GM10248 (cell line): ENCODE results near the gene OR5B21.

Experiments used
- CTCF ChIA-PET: fragments of 300-600 bp; sonication (Branson Sonifier 250); formaldehyde crosslinking; extraction: SDS; loops from one replicate; lab custom pipeline; 2021; ENCODE audit warnings: antibody characterized with exemption; lab: Yijun Ruan, JAX
- POLR2A ChIA-PET: fragments of 350-650 bp; sonication (Branson Sonifier 250); formaldehyde crosslinking; extraction: SDS; loops from one replicate; lab custom pipeline; 2020; ENCODE audit warnings: antibody characterized with exemption; lab: Yijun Ruan, JAX
- DNase-seq: peaks from one replicate; pipeline ENCODE4 v3.0.0; 2012; ENCODE audit errors: extremely low spot score
- TF ChIP-seq, protein P1 (sequence below): IDR thresholded peaks from 2 replicates; pipeline ENCODE4 v1.5.1; 2012; ENCODE audit warnings: mild to moderate bottlenecking, low read depth; ENCODE audit errors: extremely low read depth, missing control alignments, control extremely low read depth

OR5B21 gene

DNA sequence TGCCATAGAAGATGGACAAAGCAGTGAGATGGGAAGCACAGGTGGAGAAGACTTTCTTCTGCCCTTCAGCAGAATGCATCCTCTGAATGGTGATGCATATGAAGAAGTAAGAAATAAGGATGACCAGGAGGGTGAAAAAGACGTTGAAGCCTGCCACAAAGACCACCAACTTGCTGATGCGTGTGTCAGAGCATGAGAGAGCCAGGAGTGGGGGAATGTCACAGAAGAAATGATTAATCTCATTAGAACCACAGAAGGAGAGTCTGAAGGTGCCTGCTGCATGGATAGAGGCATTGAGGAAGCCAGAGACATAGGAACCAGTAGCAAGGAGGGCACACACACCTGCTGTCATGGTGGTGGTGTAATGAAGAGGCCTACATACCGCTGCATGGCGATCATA is 550 bp downstream of the OR5B21 start:
- ChIA-PET POLR2A (no interaction called here), CTCF (interaction anchor here (0.8 to 1.5 kb wide), 3 partner anchors 16 to 863 kb away, joined by 3 read pairs; no protein-coding TSS in a partner anchor)
- no peak for DNase-seq
- TF ChIP-seq, protein P1, sequence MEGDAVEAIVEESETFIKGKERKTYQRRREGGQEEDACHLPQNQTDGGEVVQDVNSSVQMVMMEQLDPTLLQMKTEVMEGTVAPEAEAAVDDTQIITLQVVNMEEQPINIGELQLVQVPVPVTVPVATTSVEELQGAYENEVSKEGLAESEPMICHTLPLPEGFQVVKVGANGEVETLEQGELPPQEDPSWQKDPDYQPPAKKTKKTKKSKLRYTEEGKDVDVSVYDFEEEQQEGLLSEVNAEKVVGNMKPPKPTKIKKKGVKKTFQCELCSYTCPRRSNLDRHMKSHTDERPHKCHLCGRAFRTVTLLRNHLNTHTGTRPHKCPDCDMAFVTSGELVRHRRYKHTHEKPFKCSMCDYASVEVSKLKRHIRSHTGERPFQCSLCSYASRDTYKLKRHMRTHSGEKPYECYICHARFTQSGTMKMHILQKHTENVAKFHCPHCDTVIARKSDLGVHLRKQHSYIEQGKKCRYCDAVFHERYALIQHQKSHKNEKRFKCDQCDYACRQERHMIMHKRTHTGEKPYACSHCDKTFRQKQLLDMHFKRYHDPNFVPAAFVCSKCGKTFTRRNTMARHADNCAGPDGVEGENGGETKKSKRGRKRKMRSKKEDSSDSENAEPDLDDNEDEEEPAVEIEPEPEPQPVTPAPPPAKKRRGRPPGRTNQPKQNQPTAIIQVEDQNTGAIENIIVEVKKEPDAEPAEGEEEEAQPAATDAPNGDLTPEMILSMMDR, result no peak

- no peak for DNase-seq
Observed at GRCh38 chr11:58506935-58507334, 970 bp downstream of the OR5B21 start.

DNA sequence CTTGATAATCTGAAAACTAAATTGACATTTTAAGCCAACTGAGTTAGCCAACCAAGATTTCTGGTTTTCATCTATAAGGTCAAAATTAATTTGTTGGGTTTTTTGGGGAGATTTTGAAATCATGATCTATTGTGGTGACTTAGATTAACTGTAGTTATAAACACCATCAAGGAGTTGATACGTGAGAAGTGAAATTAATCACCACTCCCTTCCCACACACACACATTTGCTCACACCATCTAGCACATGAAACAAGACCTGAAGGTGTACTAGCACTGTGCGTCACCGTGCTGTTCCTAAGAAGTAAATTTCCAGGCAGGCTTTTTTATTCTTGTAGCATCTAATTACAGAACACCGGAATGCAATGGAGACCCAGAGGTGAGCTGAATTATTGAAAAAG is 2.1 kb downstream of the OR5B21 start:
- POLR2A ChIA-PET, result no interaction called here

More at GRCh38 chr11:58506935-58507334, 970 bp downstream of the OR5B21 start:
- ChIA-PET POLR2A (no interaction called here), CTCF (interaction anchor here (1.0 to 1.5 kb wide), 2 partner anchors 17 to 862 kb away, joined by 3 read pairs; no protein-coding TSS in a partner anchor)
- TF ChIP-seq, protein P1, result no peak

DNA sequence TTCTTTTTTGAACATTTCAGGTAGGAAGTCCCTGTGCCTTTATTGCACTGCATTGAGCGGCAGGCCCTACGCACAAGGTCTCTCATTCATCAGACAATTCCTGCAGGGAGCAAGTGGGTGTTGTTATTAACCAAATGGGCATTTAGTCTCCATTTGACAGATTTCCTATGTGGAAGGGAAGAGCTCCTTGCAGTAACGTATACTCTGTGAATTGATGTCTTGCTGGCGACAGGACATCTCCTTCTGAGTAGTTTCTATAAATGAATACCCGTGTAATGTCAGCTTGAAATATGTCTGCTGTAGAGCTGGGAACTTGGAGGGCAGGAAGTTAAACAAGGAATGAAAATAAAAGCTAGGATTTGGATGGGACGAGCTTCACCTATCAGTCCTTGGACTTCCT is 3.7 kb downstream of the OR5B21 start:
- DNase-seq, result no peak
- ChIA-PET POLR2A (no interaction called here), CTCF (interaction anchor here (0.8 to 1.4 kb wide), 5 partner anchors 8 to 1013 kb away, joined by 3 to 5 read pairs (median 4); no protein-coding TSS in a partner anchor)
- TF ChIP-seq, protein P1, result no peak

More for the DNA sequence above, 2.1 kb downstream of the OR5B21 start:
- no peak for DNase-seq
- CTCF ChIA-PET, result interaction anchor here (1.1 to 1.6 kb wide), 4 partner anchors 9 to 19 kb away, joined by 3 to 5 read pairs (median 3); no protein-coding TSS in a partner anchor
- TF ChIP-seq, protein P1, result no peak

DNA sequence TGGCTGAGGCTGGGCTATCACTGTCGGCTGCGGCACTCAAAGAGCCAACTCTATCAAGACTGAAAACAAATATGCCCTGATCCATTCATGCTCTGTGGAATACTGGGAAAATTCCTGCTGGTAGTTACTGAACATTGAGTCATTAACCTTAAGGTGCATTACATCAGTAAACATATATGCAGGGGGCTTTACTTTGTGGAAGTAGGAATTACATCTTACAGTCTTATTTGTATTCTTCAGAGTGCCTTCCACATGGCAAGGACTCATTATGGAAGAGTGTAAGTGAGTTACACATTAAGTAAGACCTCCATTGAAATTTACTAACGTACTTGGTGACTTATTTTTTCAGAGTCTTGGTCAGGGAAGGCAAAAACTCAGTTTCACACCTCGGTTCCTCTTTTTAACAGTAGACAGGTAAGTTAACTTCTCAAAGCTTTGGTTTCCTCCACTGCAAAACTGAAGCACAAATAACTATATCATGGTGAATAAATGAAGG is 4.5 kb downstream of the OR5B21 start:
- ChIA-PET POLR2A (no interaction called here), CTCF (interaction anchor here (1.0 to 1.5 kb wide), 3 partner anchors 9 to 21 kb away, joined by 4 to 6 read pairs (median 5); no protein-coding TSS in a partner anchor)
- TF ChIP-seq, protein P1, result no peak
- peak; percentile 41 for DNase-seq

- ChIA-PET POLR2A (no interaction called here), CTCF (interaction anchor here (1.3 to 1.5 kb wide), 2 partner anchors 10 to 12 kb away, joined by 6 to 7 read pairs; no protein-coding TSS in a partner anchor)
- TF ChIP-seq, protein P1, result no peak
- DNase-seq, result no peak
Observed at GRCh38 chr11:58502004-58502403, 5.9 kb downstream of the OR5B21 start.
